Breast epithelium (tissue), 3 donors: ENCODE data around the gene SWI5.

Experiments
- POLR2A ChIP-seq: fragments of 450-650 bp; IDR thresholded peaks from one replicate; pipeline ENCODE4 v1.6.1; 2016; ENCODE audit warnings: antibody characterized with exemption, mild to moderate bottlenecking, moderate library complexity
- POLR2AphosphoS5 ChIP-seq, 3 donors: sonication (generic); formaldehyde crosslinking; IDR thresholded peaks; one replicate each; pipeline ENCODE4 v1.6.1; 2017; ENCODE audit warnings: antibody characterized with exemption in 3 of 3

- TF ChIP-seq POLR2AphosphoS5 (IDR thresholded peaks at IDR 0.05) (no peak), POLR2A (no peak)
Observed at GRCh38 chr9:128298535-128299482, 22.7 kb downstream of the SWI5 start.
